ENCODE data around the gene ELP4. TPM values are rescaled to one million over a fixed set of nuclear protein-coding genes. Genes with fewer than 3 reads are reported as not detected.

ELP4 gene
- total RNA-seq, 1 donor from 2014 or later = 15.0 TPM

- H3K9me3 Mint-ChIP-seq (ENCODE audit: unreplicated experiment) = no peaks in the 10 kb centered on the region
- no peak for DNase-seq (ENCODE audit: extremely low spot score, unreplicated experiment)
- no peak overlapping the region for H3K27ac Mint-ChIP-seq (ENCODE audit: unreplicated experiment)
- peaks cover 89% of the 10 kb centered on the region for H3K27me3 Mint-ChIP-seq (ENCODE audit: unreplicated experiment)
- TF ChIP-seq CTCF (IDR thresholded peaks at IDR 0.05) = no peak
- no peaks in the 10 kb centered on the region for H3K36me3 Mint-ChIP-seq (ENCODE audit: unreplicated experiment)
- H3K4me1 Mint-ChIP-seq (ENCODE audit: unreplicated experiment) = peaks cover 32% of the 10 kb centered on the region
- no peak overlapping the region for H3K4me3 Mint-ChIP-seq (ENCODE audit: unreplicated experiment)
These were observed 293.6 kb downstream of the ELP4 start for GRCh38 chr11:31802990-31803812.

GRCh38 chr11:31803813-31804311, 294.3 kb downstream of the ELP4 start:
- no peaks in the 10 kb centered on the region for H3K36me3 Mint-ChIP-seq (ENCODE audit: unreplicated experiment)
- no peak overlapping the region for H3K27ac Mint-ChIP-seq (ENCODE audit: unreplicated experiment)
- H3K27me3 Mint-ChIP-seq (ENCODE audit: unreplicated experiment) = peaks cover 90% of the 10 kb centered on the region
- no peak overlapping the region for H3K4me3 Mint-ChIP-seq (ENCODE audit: unreplicated experiment)
- no peak for TF ChIP-seq CTCF (IDR thresholded peaks at IDR 0.05)
- no peak for DNase-seq (ENCODE audit: extremely low spot score, unreplicated experiment)
- H3K4me1 Mint-ChIP-seq (ENCODE audit: unreplicated experiment) = peaks cover 27% of the 10 kb centered on the region
- H3K9me3 Mint-ChIP-seq (ENCODE audit: unreplicated experiment) = no peaks in the 10 kb centered on the region

GRCh38 chr11:31804312-31805036, 294.9 kb downstream of the ELP4 start:
- no peak for DNase-seq (ENCODE audit: extremely low spot score, unreplicated experiment)
- H3K4me3 Mint-ChIP-seq (ENCODE audit: unreplicated experiment) = peak overlapping the region; percentile 33
- no peaks in the 10 kb centered on the region for H3K9me3 Mint-ChIP-seq (ENCODE audit: unreplicated experiment)

GRCh38 chr11:31805037-31805628, 295.6 kb downstream of the ELP4 start:
- TF ChIP-seq CTCF (IDR thresholded peaks at IDR 0.05) = no peak
- no peak overlapping the region for H3K27ac Mint-ChIP-seq (ENCODE audit: unreplicated experiment)
- no peaks in the 10 kb centered on the region for H3K36me3 Mint-ChIP-seq (ENCODE audit: unreplicated experiment)
- H3K9me3 Mint-ChIP-seq (ENCODE audit: unreplicated experiment) = no peaks in the 10 kb centered on the region
- no peak for DNase-seq (ENCODE audit: extremely low spot score, unreplicated experiment)
- peaks cover 24% of the 10 kb centered on the region for H3K4me1 Mint-ChIP-seq (ENCODE audit: unreplicated experiment)
- H3K4me3 Mint-ChIP-seq (ENCODE audit: unreplicated experiment) = peak overlapping the region; percentile 33
- H3K27me3 Mint-ChIP-seq (ENCODE audit: unreplicated experiment) = peaks cover 91% of the 10 kb centered on the region

More at GRCh38 chr11:31804312-31805036, 294.9 kb downstream of the ELP4 start:
- Mint-ChIP-seq H3K27me3 (ENCODE audit: unreplicated experiment) (peaks cover 92% of the 10 kb centered on the region), H3K27ac (ENCODE audit: unreplicated experiment) (no peak overlapping the region), H3K4me1 (ENCODE audit: unreplicated experiment) (peaks cover 24% of the 10 kb centered on the region), H3K36me3 (ENCODE audit: unreplicated experiment) (no peaks in the 10 kb centered on the region)
- TF ChIP-seq CTCF (IDR thresholded peaks at IDR 0.05) = no peak

Measured in osteocyte (in vitro differentiated cells).